ENCODE data around the gene CTF1. TPM values are rescaled to one million over a fixed set of nuclear protein-coding genes. Genes with fewer than 3 reads are reported as not detected.

The CTF1 gene
- total RNA-seq, 1 donor from 2014 or later: 3.4 TPM

- peaks cover 18% of the 10 kb centered on the region for H3K27me3 Mint-ChIP-seq (ENCODE audit: unreplicated experiment)
- peak overlapping the region; percentile 94 for H3K4me3 Mint-ChIP-seq (ENCODE audit: unreplicated experiment)
- H3K27ac Mint-ChIP-seq (ENCODE audit: unreplicated experiment): peak overlapping the region; percentile 97
- no peak for DNase-seq (ENCODE audit: low spot score)
- TF ChIP-seq, protein P1, sequence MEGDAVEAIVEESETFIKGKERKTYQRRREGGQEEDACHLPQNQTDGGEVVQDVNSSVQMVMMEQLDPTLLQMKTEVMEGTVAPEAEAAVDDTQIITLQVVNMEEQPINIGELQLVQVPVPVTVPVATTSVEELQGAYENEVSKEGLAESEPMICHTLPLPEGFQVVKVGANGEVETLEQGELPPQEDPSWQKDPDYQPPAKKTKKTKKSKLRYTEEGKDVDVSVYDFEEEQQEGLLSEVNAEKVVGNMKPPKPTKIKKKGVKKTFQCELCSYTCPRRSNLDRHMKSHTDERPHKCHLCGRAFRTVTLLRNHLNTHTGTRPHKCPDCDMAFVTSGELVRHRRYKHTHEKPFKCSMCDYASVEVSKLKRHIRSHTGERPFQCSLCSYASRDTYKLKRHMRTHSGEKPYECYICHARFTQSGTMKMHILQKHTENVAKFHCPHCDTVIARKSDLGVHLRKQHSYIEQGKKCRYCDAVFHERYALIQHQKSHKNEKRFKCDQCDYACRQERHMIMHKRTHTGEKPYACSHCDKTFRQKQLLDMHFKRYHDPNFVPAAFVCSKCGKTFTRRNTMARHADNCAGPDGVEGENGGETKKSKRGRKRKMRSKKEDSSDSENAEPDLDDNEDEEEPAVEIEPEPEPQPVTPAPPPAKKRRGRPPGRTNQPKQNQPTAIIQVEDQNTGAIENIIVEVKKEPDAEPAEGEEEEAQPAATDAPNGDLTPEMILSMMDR (IDR thresholded peaks at IDR 0.05; ENCODE audit: unreplicated experiment): no peak
- no peaks in the 10 kb centered on the region for H3K9me3 Mint-ChIP-seq (ENCODE audit: unreplicated experiment)
- peaks cover 22% of the 10 kb centered on the region for H3K36me3 Mint-ChIP-seq (ENCODE audit: low read depth, unreplicated experiment)
- peaks cover 29% of the 10 kb centered on the region for H3K4me1 Mint-ChIP-seq (ENCODE audit: unreplicated experiment)
These were observed 29.2 kb downstream of the CTF1 start for GRCh38 chr16:30925632-30925987.

- no peaks in the 10 kb centered on the region for H3K9me3 Mint-ChIP-seq (ENCODE audit: unreplicated experiment)
- peaks cover 28% of the 10 kb centered on the region for H3K36me3 Mint-ChIP-seq (ENCODE audit: low read depth, unreplicated experiment)
- peak overlapping the region; percentile 94 for H3K4me3 Mint-ChIP-seq (ENCODE audit: unreplicated experiment)
- peak overlapping the region; percentile 97 for H3K27ac Mint-ChIP-seq (ENCODE audit: unreplicated experiment)
- TF ChIP-seq, protein P1 (IDR thresholded peaks at IDR 0.05; ENCODE audit: unreplicated experiment): no peak
- peaks cover 22% of the 10 kb centered on the region for H3K27me3 Mint-ChIP-seq (ENCODE audit: unreplicated experiment)
- H3K4me1 Mint-ChIP-seq (ENCODE audit: unreplicated experiment): peaks cover 24% of the 10 kb centered on the region
- DNase-seq (ENCODE audit: low spot score): no peak
These were observed 29.8 kb downstream of the CTF1 start for GRCh38 chr16:30925995-30926811.

- H3K4me1 Mint-ChIP-seq (ENCODE audit: unreplicated experiment): peaks cover 24% of the 10 kb centered on the region
- peaks cover 33% of the 10 kb centered on the region for H3K36me3 Mint-ChIP-seq (ENCODE audit: low read depth, unreplicated experiment)
- peak overlapping the region; percentile 97 for H3K27ac Mint-ChIP-seq (ENCODE audit: unreplicated experiment)
- DNase-seq (ENCODE audit: low spot score): no peak
- peak overlapping the region; percentile 94 for H3K4me3 Mint-ChIP-seq (ENCODE audit: unreplicated experiment)
- TF ChIP-seq, protein P1 (IDR thresholded peaks at IDR 0.05; ENCODE audit: unreplicated experiment): no peak
- no peaks in the 10 kb centered on the region for H3K9me3 Mint-ChIP-seq (ENCODE audit: unreplicated experiment)
- H3K27me3 Mint-ChIP-seq (ENCODE audit: unreplicated experiment): peaks cover 16% of the 10 kb centered on the region
These were observed 30.7 kb downstream of the CTF1 start for GRCh38 chr16:30926937-30927788.

GRCh38 chr16:30927789-30928378 lies 31.5 kb downstream of the CTF1 start:
- no peak for DNase-seq (ENCODE audit: low spot score)
- TF ChIP-seq, protein P1 (IDR thresholded peaks at IDR 0.05; ENCODE audit: unreplicated experiment): no peak
- Mint-ChIP-seq H3K36me3 (ENCODE audit: low read depth, unreplicated experiment) (peaks cover 39% of the 10 kb centered on the region), H3K27me3 (ENCODE audit: unreplicated experiment) (peaks cover 15% of the 10 kb centered on the region), H3K4me3 (ENCODE audit: unreplicated experiment) (no peak overlapping the region), H3K9me3 (ENCODE audit: unreplicated experiment) (no peaks in the 10 kb centered on the region), H3K4me1 (ENCODE audit: unreplicated experiment) (peaks cover 26% of the 10 kb centered on the region), H3K27ac (ENCODE audit: unreplicated experiment) (no peak overlapping the region)
